ENCODE data around the gene SPG21.
"Not testable (repeated sequence)": the region's sequence is repeated elsewhere in the genome, so short reads cannot be mapped to it uniquely, and the experiment has no call there.

The SPG21 gene

GRCh38 chr15:64989416-64990167 lies at the start of gene SPG21:
TSS of gene SPG21 (minus strand) at chr15:64989914. CDS start at chr15:64983569, 6,345 bp downstream.
- no peak for FAIRE-seq

- FAIRE-seq, result no peak
Measured at GRCh38 chr15:65038836-65039235, 49.1 kb upstream of the SPG21 start.

GRCh38 chr15:65038428-65038827 lies 48.7 kb upstream of the SPG21 start:
- FAIRE-seq, result no peak

GRCh38 chr15:65037309-65037708 lies 47.6 kb upstream of the SPG21 start:
- FAIRE-seq, result no peak

- no peak for FAIRE-seq
Measured at GRCh38 chr15:65034719-65035118, 45.0 kb upstream of the SPG21 start.

- peak; percentile 49 for FAIRE-seq
Measured at GRCh38 chr15:65033659-65034269, 44.0 kb upstream of the SPG21 start.

GRCh38 chr15:65032801-65033537 lies 43.3 kb upstream of the SPG21 start:
- FAIRE-seq, result no peak

GRCh38 chr15:65029736-65030208 lies 40.1 kb upstream of the SPG21 start:
- FAIRE-seq, result no peak

GRCh38 chr15:65028921-65029735 lies 39.4 kb upstream of the SPG21 start, which contains the start of gene MTFMT:
TSS of gene MTFMT (minus strand) at chr15:65029639. CDS start at chr15:65029613, 26 bp downstream.
- FAIRE-seq, result no peak

- FAIRE-seq, result no peak
Measured at GRCh38 chr15:65028338-65028737, 38.6 kb upstream of the SPG21 start.

GRCh38 chr15:65027593-65027992 lies 37.9 kb upstream of the SPG21 start:
- FAIRE-seq, result no peak

GRCh38 chr15:65026756-65027155 lies 37.0 kb upstream of the SPG21 start:
- no peak for FAIRE-seq

- no peak for FAIRE-seq
Measured at GRCh38 chr15:65021488-65021887, 31.8 kb upstream of the SPG21 start.

- FAIRE-seq, result no peak
Measured at GRCh38 chr15:65020419-65020818, 30.7 kb upstream of the SPG21 start.

GRCh38 chr15:65011198-65011597 lies 21.5 kb upstream of the SPG21 start:
- FAIRE-seq, result not testable (repeated sequence)

- no peak for FAIRE-seq
Measured at GRCh38 chr15:65008983-65009382, 19.3 kb upstream of the SPG21 start.

GRCh38 chr15:65006876-65007275 lies 17.2 kb upstream of the SPG21 start:
- no peak for FAIRE-seq

- FAIRE-seq, result no peak
Measured at GRCh38 chr15:65004993-65005392, 15.3 kb upstream of the SPG21 start.

- no peak for FAIRE-seq
Measured at GRCh38 chr15:64997745-64998375, 8.1 kb upstream of the SPG21 start.

- no peak for FAIRE-seq
Measured at GRCh38 chr15:64997066-64997465, 7.4 kb upstream of the SPG21 start.

GRCh38 chr15:64993290-64993689 lies 3.6 kb upstream of the SPG21 start:
- no peak for FAIRE-seq

- FAIRE-seq, result no peak
Measured at GRCh38 chr15:64991536-64992135, 1.9 kb upstream of the SPG21 start.

Measured in islet of Langerhans (tissue), 1 donor.